GM12892 (cell line): Measurements from ENCODE around the gene RNF223.
"Not testable (repeated sequence)": the region's sequence is repeated elsewhere in the genome, so short reads cannot be mapped to it uniquely, and the experiment has no call there.

Experiments
- DNase-seq: peaks from one replicate; pipeline ENCODE4 v3.0.0; 2011; ENCODE audit not compliant: insufficient read length
- FAIRE-seq: peaks from 2 replicates; lab custom pipeline; 2011; peaks lifted over from hg19 to GRCh38; lab: Jason Lieb, UNC
- POLR2A ChIP-seq: IDR thresholded peaks from 2 replicates; pipeline ENCODE4 v1.6.1; 2011; ENCODE audit warnings: low read depth, low read length, control low read depth
- POLR2AphosphoS5 ChIP-seq: IDR thresholded peaks from 2 replicates; pipeline ENCODE4 v1.6.1; 2011; ENCODE audit warnings: low read depth, low read length, control low read depth
- TAF1 ChIP-seq: IDR thresholded peaks from 2 replicates; pipeline ENCODE4 v1.6.1; 2011; ENCODE audit warnings: low read depth, mild to moderate bottlenecking, control low read depth, low read length, borderline replicate concordance

RNF223 gene

GRCh38 chr1:1066403-1067283 lies 7.5 kb downstream of the RNF223 start:
- FAIRE-seq = peak; percentile 38
- DNase-seq = no peak
- TF ChIP-seq TAF1 (no peak), POLR2A (0 out of 2 replicates have a peak, but pooled peaks have one; percentile 21)

- not testable (repeated sequence) for FAIRE-seq, DNase-seq
Observed at GRCh38 chr1:1065940-1066304, 8.2 kb downstream of the RNF223 start.

- no peak for DNase-seq
- TF ChIP-seq POLR2AphosphoS5 (no peak), TAF1 (no peak), POLR2A (no peak)
- FAIRE-seq = no peak
Observed at GRCh38 chr1:1065265-1065939, 8.7 kb downstream of the RNF223 start.

GRCh38 chr1:1063945-1064831 lies 9.9 kb downstream of the RNF223 start:
- DNase-seq = peak; percentile 94
- FAIRE-seq = peak; percentile 99
- TF ChIP-seq TAF1 (no peak), POLR2A (peak; percentile 75; the same call in 1 of the 2 replicates)

- FAIRE-seq (peak; percentile 58), DNase-seq (no peak)
- TF ChIP-seq POLR2AphosphoS5 (no peak), TAF1 (no peak), POLR2A (no peak)
Observed at GRCh38 chr1:1063261-1063944, 10.7 kb downstream of the RNF223 start.

GRCh38 chr1:1062348-1063163 lies 11.6 kb downstream of the RNF223 start:
- DNase-seq = no peak
- no peak for FAIRE-seq
- no peak for TF ChIP-seq TAF1
- no peak for TF ChIP-seq POLR2AphosphoS5
- no peak for TF ChIP-seq POLR2A

- DNase-seq = no peak
- no peak for TF ChIP-seq POLR2A
- no peak for TF ChIP-seq POLR2AphosphoS5
- TF ChIP-seq TAF1 = no peak
- no peak for FAIRE-seq
Observed at GRCh38 chr1:1061682-1062345, 12.3 kb downstream of the RNF223 start.

GRCh38 chr1:1060281-1061000 lies 13.7 kb downstream of the RNF223 start:
- TF ChIP-seq POLR2AphosphoS5 (no peak), POLR2A (no peak), TAF1 (no peak)
- FAIRE-seq = no peak
- DNase-seq = no peak

GRCh38 chr1:1059494-1060280 lies 14.4 kb downstream of the RNF223 start:
- no peak for TF ChIP-seq TAF1
- no peak for TF ChIP-seq POLR2AphosphoS5
- TF ChIP-seq POLR2A = no peak
- DNase-seq = peak; percentile 99
- peak; percentile 86 for FAIRE-seq
